Measurements from ENCODE around the gene IDH3A.
"Not testable (repeated sequence)": the region's sequence is repeated elsewhere in the genome, so short reads cannot be mapped to it uniquely, and the experiment has no call there.

Gene IDH3A

DNA sequence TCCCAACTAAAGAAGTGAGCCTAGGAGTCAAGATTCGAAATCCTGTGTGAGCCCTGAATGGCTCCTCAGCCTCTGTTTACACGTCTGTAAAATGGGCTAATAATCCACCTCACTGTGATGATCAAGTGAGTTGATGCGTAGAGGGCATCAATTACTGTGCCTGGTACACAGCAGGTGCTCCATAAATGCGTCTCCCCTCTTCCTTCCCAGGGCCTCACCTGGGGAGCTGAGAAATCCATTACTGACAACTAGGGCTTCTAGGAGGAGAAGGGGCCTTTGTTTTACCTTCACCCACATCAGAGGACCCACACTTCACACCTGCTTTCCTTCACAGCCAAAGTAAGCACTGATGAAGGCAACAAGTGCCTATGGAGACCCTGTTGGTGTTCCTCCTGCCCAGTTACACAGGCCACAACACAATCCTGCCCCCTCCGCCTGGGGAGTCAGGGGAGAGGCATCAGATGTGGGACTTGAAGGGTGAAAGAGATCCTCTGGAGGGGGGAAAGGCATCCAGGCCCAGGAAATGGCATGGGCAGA, 19.3 kb upstream of the IDH3A start:
- DNase-seq = no peak

DNA sequence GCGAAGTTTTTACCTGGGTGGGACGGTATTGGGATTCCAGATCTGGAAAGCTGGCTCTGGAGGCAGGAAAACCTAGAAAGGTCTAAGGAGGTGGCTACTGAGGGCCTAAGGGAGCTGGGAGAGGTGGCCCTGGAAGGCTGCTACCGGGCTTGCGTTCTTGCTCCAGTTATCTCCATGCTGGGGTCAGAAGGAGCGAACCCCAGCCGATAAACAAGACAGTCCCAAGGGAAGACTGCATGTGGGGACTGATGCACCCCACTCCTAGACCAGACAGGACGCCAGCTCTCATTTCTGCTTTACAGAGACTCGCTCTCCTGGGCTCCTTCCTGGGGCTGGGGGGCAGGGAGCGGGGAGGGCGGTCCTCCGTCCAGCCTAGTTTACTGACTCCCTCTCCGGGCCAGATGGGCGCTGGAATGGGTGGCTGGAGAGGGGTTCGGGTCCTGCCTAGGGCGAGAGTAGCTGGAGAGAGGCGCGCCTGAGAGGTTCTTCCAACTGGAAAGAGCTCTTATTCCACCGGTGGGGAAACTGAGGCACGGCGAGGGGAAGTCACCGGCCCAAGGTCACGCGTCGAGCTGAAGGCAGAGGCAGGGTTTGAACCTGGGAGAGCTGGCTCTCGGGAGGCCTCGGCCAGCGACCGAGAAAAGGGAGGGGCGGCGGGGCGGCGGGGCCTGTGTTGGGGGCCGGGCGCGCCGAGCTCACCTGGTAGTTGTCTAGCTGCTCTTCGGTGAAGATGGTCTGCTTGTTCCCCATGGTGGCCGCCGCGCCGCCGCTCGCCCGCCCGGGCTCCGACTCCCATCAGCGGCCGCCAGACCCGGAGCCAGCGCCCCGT, 18.5 kb upstream of the IDH3A start:
- DNase-seq = no peak

DNA sequence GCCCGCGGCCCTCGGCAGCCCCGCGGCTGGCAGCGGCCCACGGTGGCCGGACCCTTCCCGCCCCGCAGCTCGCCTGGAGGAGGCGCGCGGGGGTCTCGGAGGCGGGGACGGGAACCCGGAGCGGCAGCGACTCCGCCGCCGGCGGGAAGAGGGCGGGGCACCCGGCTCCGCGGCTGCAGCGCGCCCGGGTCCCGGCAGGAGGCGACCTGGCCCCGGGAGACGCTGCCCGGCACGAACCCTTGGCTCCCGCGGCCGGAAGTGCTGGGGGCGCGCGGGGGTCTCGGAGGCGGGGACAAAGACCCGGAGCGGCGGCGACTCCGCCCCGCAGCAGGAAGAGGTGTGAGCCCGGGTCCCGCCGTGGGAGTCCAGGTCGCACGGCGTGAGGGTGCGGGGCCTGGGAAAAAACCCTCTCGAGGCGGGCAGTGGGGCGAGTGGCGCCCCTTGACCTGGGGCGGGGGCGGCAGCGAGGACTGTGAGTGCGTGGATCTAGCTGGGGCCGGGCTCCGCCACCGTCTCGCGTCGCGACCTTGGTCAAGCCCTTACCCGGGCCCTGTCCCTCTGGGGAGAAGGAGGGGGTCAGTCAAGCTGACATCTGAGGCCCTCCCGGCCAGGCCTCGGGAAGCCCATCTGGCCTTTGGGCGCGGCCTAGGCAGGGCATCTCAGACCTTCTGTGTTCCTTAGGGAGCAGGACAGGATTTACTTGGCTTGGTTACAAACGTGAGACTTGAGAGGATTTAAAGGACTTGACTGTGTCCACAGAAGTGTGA, 17.7 kb upstream of the IDH3A start, which contains the start of gene CIB2:
Gene CIB2 (minus strand): TSS at position 151 of the 767 bp plus-strand sequence. CDS start 230 bp downstream, outside the sequence.
- DNase-seq = peak; percentile 70

DNA sequence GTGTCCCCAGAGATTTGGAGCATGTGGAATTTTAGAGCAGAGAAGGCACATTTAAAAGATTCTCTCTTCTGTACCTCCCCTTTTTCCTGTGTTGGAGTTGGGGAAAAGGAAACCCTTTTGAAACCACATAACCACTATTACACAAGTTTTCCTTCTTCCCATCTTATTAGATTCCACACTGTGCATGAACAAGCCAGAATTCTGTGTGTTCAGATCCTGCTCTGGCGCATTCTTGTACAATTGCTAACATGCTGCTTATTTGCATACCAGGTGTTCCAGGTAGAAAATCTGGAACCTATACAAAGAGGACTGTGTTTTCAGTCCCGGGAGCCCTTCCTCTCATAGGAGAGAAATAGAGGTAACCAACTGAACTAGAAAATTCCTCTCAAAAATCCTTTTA, 15.4 kb upstream of the IDH3A start:
- no peak for DNase-seq

DNA sequence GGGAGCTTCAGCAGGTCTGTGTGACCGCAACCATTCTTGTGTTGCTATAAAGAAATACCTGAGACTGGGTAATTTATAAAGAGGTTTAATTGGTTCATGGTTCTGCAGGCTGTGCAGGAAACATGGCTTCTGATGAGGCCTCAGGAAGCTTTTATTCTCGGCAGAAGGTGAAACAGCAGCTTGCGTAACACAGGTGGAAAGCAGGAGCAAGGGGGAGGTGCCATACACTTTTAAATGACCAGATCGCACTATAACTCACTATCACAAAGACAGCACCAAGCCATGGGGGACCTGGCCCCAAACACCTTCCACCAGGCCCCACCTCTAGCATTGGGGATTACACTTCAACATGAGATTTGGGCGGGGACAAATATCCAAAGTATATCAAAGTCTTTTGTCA, 9.6 kb upstream of the IDH3A start:
- no peak for DNase-seq

DNA sequence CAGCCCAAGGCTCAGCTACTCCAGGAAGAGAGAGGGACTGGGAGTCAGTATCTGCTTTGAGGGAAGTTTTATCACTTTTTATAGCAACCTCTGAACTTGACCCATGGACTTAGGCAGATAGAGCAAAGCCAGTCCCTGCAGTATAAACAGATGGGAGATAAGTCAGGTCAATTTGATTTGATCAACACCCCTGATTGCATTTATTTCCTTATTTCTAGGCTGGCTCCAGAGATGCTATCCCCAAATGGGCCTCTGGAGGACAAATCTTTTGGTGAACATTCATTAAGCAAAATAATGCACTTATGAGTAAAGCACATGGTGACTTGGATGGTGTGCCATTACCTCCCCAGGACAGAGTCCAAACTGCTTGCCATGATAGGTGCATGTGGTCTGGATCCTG, 8.9 kb upstream of the IDH3A start:
- no peak for DNase-seq

DNA sequence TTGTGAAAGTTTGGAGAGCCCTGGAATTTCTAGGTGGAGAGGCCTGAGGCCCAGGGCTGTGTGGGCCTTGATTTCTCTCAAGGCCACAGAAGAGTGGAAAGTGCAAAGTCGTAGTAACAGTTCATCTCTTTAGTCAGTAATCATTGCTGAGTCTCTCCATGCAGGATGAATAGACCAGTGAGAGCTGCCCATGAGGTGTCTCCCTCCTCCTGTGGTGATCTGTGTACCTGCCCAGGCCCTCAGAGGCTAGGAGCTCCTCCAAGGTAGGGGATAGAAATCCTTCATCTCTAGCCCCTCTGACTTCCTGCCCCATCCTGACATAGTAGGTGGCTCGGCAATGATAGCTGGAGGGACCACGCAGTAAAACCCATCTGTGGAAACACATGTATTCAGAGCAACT, 6.8 kb upstream of the IDH3A start:
- DNase-seq = no peak

DNA sequence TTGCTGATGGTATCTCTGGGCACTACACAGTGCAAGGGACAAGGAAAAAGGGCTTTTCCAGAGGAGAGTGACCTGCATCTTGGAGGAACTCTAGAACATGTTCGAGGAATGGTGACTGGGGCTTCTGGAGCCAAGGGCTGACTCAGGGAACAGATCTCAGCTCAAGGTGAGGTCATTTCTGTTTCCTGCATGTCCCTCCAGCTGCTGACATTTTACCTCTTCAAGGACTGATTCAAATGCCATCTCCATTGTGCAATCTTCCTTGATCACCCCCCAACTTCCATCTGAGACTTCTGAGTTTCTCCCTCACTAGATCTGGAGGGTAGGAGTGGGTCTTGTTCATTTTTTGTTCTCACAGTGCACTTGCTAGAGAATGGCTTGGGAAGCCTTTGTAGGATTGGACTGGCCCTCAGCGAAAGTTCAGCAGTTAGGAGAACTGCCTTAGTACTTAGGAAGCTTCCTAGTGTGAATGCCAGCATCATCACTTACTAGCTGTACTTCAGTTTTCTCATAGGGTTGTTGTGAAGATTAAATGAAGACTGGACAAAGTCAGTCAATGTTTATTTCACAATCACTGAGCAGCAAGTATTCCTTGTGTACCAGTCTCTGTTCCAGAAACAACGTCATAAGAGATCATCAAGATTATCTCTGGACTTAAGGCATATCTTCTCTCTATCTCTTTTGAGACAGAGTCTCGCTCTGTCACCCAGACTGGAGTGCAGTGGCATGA, 2.6 kb upstream of the IDH3A start:
- no peak for DNase-seq

DNA sequence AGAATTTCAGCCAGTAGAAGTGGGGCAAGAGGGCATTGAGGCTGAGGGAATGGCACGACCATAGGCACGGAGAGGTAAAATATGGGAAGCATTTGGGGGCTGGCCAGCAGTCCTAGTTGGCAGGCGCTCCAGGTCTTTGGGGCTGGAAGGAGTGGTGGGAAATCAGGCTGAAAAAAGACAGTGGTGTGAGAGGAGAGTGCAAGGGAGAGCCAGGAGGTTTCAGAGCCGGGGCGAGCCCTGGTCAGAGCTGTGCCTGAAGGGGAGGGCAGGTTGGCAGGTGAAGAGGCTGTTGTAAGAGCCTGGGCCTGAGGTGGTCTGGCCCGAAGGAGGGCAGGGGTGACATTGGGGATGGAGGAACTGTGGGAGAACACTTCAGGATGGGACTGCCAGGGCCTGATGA, 1.6 kb upstream of the IDH3A start:
- DNase-seq = no peak

DNA sequence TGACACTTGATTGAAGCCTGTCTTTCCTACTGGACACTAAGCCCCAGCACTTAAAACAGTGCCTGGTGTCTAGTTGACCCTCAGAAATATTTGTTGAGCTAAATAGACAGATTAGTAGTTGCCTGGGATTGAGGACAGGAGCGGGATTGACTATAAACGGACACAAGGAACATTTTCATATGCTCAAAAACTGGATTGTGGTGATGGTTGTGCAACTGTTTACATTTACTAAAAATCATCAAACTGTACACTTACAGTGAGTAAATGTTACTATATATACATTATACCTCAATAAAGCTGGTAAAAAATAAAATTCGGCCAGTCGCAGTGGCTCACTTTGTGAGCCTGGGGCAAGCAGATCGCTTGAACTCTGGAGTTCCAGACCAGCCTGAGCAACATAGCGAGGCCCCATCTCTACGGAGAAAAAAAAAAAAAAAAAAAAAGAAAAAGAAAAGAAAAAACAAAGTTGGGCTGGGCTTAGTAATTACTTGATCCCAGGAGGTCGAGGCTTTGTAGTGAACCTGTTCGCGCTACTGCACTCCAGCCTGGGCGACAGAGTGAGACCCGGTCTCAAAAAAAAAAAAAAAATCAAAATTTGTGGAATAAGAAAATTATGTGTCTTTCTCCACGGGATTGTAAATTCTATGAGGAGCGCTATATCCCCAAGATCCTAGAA, 632 bp upstream of the IDH3A start:
- no peak for DNase-seq

DNA sequence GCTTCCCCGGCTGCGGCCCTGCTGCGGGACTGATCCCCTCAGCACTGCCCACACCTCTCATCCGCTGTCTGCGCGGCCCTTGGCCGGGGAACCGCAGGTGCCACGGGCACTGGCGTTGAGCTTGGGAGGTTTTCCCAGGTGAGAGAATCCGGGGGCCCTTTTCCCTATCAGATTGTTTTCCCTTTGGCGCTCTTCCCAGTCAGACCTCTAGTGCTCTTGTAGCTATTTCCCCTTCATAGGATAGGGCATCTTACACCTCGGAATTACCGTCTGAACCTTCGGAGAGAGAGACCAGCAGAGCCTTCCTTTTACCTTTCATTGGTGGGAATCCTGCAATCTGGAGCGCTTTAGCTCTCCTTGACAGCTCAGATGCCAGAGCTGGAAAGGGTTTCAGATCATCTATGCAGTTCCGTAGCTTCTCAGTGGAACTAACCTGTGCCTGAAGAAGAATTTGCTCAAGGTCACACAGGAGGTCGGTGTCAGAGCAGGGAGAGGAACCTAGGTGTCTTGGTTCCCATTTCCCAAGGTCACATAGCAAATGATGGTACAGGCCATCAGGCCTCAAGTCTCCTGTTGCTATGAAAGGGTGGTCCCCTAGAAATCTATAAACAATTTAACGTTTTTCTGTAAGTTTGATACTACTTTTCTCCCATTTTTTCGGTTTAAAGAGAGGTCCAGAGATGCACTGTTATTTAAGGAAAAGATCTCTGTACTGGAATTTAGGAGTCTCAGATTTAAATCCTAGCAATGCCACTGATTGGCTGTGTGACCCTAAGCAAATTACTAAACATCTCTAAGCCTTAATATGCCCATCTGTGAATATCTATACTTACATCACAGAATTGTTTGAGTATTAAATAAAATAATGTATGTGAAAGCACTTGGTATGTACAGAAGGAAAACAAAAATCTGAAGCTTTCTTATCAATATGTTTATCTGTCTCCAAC, 916 bp downstream of the IDH3A start:
- DNase-seq = no peak

DNA sequence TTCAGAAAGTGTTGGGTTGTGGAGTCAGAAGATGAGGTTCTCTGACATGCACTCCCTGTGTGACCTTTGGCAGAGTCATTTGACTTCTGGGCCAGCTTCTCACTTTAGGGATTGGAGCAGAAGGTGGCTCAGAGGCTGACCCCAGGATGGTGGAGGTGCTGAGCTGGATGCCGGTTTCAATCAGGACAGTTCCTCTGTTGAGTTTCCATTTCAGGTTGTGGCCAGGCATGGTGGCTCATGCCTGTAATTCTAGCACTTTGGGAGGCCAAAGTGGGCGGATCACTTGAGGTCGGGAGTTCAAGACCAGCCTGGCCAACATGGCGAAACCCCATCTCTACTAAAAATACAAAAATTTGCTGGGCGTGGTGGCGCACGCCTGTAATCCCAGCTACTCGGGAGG, 1.9 kb downstream of the IDH3A start:
- DNase-seq = not testable (repeated sequence)

DNA sequence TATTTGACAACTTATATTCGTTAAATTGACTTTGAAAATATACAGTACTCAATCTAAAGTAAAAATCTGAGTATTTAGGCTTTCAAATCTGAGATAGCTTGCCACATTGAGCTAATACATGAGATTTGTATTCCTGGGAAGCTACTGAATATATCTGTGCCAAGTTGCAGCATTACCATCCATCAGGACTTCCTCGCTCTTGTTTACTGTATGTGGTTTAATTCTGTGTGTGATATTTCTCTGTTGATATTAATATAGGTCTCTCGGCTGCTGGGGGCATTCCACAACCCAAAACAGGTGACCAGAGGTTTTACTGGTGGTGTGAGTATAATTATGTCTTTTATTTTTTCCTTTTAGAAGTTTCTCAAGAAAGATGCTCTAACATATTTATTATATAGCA, 5.8 kb downstream of the IDH3A start:
- no peak for DNase-seq

DNA sequence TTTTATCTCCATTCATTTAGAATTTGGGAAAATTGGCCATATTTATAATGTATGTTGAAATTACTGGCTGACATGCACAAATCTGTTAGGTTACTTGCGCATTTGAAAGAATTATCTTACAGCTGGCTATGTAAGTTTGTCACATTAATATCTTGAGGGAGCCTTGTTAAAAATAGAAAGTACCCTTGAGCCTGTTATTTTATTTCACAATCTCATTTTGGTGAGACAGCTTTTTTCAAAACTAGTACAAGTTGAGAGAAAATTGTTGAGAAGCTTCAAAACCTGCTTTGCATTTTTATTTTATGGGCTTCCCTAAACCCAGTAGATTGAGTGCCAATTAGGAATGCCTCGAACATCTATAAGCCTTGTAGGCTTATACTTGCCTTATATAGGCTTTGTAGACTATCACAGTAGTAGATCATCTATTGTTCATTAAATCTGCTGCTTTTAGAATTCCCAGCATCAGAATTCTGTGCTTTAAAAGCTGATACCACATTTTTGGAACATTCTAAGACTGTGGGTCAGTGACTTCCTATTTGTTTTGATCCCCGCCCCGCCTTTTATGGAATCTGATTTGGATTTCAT, 6.3 kb downstream of the IDH3A start:
- no peak for DNase-seq

DNA sequence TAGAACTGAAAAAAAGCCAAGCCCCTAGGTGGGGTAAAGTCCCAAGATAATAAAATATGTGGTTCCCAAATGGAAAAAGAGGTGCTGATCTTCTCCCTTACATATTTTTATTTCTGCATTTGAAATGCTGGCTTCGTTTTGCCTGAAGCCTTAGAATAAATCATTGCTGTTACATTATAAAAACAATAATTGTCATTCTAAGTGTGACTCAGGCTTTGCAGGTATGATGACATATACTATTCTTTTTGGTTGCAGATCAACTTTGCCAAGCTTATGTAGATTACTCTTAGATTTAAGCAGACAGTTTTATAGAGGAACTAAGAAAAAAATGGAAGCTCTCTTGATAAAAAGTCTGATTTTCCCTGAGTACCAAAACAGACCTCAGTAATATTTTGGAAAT, 7.5 kb downstream of the IDH3A start:
- no peak for DNase-seq

DNA sequence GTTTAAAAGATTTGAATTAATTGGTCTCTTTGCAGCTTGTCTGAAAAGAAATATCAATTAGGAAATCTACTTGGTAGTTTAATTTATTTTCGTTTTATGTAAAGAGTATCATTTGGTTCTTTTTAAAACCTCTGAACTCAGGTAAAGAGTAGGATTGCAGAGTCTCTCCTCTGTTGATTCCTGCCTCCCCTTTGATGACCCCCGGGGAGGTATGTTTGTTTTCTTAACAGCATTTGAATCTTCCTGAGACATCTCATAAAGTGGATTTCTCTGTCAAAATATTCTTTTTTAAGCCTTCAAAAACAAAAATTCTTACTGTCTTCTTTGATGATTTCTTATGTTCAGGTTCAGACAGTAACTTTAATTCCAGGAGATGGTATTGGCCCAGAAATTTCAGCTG, 8.0 kb downstream of the IDH3A start:
- no peak for DNase-seq

DNA sequence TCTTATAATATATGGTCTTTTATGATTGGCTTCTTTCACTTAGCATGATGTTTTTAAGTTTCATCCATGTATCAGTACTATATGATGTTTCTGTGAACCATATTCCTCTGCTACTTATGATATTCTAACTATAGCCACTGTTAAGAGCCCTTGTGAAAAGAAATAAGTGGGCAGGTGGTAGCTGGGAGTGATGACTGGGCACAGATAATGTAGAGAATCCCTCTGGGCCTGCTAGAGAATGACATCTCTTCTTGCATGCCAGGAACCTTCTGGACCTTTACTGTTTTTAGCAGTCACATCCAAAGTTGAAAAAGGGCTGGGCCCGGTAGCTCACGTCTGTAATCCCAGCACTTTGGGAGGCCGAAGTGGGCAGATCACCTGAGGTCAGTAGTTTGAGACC, 10.2 kb downstream of the IDH3A start:
- no peak for DNase-seq

DNA sequence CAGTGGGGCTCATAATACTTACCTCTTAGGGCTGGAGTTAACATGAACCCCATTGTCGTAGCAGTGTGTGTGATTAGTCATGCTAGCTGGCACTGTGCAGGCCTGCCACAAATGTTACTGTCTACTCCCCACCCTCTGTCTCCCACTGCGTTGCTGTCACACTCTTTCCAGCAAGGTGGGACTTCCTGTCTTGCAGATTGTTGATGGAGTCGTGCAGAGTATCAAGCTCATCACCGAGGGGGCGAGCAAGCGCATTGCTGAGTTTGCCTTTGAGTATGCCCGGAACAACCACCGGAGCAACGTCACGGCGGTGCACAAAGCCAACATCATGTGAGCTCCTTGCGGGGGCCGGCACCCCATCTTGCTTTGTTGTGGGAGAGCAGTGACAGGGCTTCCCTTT, 12.9 kb downstream of the IDH3A start:
- DNase-seq = no peak

DNA sequence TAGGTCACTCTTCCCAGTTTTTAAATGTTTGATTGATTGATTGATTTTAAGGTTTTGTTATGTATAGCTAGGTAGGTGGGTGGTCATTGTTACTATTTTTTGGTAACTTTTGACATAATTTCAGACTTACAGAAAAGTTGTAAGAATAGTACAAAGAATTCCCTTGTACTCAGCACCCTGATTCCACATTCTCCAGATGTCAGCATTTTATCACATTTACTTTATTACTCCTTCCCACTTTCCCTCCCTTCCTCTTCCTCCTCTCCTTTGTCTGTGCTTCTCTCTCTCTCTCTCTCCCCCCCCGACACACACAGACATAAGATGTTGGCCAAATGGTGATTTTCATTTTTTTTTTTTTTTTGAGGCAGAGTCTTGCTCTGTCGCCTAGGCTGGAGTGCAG, 14.8 kb downstream of the IDH3A start:
- DNase-seq = no peak

DNA sequence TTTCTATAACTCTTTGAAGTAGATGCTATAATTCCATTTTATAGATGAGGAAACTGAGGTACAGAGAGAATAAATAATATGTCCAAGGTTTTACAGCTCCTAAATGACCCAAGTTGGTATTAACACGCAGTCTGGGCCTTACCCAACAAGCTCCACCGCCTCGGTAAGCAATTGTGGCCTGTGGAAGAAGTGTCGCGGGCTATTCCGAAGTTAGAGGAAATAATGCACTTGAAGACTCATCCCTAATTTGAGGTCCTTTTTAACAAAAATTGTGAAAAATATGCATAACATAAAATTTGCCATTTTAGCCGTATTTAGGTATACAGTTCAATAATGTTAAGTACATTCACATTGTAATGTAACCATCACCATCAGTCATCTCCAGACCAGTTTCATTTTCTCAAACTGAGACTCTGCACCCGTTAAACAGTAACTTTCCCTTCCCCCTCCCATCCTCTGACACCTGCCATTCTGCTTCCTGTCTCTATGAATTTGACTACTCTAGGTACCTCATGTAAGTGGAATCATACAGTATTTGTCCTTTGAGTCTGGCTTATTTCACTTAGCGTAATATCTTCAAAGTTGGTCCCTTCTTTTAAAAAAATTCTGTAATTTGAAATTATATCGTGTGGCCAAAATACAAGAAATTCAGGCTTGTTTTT, 18.2 kb downstream of the IDH3A start:
- no peak for DNase-seq

DNA sequence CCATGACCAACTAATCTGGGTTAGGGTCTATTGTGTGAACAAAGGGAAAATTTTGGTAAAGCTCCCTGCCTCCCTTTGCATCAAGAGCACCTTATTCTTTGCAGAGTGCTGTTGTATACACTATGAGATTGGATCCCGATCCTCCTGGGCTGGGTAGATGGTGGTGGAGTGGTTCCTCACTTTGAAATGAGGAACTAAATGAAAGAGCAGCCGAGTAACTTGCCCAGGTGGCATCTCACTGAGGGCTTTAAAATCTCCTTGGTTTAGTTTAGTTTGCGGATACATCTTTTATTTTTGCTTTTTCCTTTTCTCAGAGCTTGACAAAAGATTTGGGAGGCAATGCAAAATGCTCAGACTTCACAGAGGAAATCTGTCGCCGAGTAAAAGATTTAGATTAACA, 19.4 kb downstream of the IDH3A start:
- no peak for DNase-seq

Measured in stimulated activated naive CD4-positive, alpha-beta T cell treated with Interleukin-2 at 50 U/mL for 16 hours (primary cell).